G401.6 (cell line): ENCODE data around the gene CHTOP.
"Not testable (repeated sequence)": the region's sequence is repeated elsewhere in the genome, so short reads cannot be mapped to it uniquely, and the experiment has no call there.

Experiments
- FAIRE-seq: peaks from 2 replicates; lab custom pipeline; 2012; peaks lifted over from hg19 to GRCh38; lab: Jason Lieb, UNC

The CHTOP gene

DNA sequence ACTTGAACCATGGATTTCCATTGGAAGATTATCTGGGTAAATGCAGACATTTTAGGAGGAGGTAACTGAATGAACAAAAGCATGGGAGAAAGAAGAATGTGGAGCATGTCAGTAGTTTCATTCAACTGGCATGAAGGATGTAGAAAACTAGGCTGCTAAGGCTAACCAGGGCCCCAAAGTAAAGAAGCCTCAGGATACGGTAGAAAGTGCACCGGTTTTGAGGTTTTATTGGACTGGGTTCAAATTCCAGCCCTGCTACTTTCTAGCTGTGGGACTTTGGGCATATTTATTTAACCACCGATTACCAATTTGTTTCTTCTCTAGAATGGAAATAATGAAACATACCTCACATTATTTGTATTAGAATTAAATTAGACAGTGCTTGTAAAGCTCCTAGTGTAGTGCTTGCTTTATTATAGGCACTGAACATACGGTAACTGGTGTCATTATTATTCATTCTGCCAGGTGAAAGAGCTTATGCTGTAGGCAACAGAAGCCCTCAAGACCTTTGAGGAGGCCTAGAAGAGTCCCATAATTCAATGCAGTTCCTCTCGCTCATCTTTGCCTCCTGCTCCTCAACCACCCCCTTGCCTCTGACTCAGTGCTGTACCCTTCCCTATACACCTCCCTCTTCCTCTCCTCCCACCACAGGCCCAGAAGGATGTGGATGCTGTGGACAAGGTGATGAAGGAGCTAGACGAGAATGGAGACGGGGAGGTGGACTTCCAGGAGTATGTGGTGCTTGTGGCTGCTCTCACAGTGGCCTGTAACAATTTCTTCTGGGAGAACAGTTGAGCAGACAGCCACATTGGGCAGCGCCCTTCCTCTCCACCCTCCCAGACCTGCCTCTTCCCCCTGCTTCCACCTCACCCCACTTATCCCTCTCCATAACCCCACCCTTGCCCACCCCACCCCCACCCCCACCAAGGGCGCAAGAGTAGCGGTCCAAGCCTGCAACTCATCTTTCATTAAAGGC lies 2.5 kb upstream of the CHTOP start:
- no peak for FAIRE-seq

- no peak for FAIRE-seq
Observed at GRCh38 chr1:153633161-153633753, 609 bp upstream of the CHTOP start.

GRCh38 chr1:153635872-153636271 lies 2.0 kb downstream of the CHTOP start:
- no peak for FAIRE-seq

- FAIRE-seq: no peak
Observed at GRCh38 chr1:153636312-153636711, 2.4 kb downstream of the CHTOP start.

- FAIRE-seq: no peak
Observed at GRCh38 chr1:153638261-153638660, 4.4 kb downstream of the CHTOP start.

DNA sequence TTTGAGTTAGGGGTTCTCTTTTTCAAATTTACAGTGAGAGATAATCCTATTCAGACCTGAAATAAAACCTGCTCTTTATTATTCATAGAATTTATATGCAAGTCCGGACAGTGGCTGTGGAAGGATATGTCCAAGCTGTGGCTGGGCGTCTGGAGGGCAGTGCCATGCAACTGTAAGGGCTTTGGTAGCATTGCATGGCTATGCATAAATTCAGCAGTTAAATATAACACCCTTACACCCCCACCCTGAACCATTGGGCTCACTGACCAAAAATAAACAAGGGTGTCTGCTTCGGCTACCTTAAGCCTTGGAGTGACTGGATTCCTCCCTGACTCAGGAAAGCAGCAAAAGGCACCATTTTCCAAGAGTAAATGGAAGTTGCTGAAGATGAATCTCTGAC lies 5.4 kb downstream of the CHTOP start:
- no peak for FAIRE-seq

DNA sequence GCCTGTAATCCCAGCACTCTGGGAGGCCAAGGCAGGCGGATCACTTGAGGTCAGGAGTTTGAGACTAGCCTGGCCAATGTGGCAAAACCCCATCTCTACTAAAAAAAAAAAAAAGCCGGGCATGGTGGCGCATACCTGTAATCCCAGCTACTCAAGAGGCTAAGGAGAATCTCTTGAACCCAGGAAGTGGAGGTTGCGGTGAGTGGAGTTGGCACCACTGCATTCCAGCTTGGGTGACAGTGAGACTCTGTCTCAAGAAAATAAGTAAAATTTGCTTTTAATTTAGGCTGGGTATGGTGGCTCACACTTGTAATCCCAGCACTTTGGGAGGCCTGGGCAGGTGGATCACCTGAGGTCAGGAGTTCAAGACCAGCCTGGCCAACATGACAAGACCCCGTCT lies 6.3 kb downstream of the CHTOP start:
- not testable (repeated sequence) for FAIRE-seq

DNA sequence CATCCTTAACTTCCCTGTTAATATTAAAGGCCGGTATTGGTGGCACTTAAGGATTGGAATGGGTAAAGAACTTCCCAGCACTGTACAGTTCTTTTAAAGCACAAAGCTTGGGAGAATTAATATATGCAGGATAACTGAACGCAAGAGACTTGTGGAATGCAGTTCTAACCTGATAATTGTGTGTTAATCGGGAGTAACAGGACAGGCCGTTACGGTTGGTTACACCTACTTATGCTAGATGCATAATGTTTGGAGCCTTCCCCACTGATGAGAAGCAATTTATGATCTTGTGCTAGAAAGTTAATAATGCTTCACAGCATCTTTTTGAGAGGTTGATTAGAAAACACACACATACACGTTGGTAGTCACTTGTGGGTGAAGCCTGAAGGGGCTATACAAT lies 7.0 kb downstream of the CHTOP start:
- no peak for FAIRE-seq

DNA sequence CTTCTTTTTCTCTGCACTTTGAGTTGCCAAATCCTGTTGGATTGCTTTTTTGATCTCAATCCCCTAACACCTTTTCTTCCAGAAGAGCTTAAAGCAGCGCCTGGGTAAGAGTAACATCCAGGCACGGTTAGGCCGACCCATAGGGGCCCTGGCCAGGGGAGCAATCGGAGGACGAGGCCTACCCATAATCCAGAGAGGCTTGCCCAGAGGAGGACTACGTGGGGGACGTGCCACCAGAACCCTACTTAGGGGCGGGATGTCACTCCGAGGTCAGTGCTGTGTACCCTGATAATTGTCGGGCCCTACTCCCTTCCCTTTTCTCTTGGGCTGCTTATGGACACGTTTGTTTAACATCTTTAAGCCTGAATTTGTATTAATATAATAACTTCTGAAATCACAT lies 8.3 kb downstream of the CHTOP start:
- no peak for FAIRE-seq

GRCh38 chr1:153643100-153643499 lies 9.2 kb downstream of the CHTOP start:
- no peak for FAIRE-seq

DNA sequence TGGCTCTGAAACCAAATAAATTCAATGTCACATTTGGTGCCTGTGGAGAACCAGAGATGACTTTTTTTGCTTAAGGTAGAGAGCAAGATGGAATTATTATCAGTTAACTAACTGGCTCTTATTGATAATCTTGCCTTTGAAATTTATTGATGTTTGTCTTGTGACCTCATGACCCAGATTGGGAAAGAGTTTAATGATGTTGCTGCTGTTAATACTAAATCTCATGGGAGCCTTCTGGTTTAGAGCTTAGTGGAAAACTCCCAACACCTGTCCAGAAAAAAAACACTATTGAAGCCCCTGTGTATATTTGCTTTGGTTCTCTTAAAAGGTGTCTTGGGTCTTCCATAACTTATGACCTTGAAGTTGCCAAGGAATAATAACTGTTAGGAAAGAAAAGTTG lies 9.9 kb downstream of the CHTOP start:
- no peak for FAIRE-seq

- no peak for FAIRE-seq
Observed at GRCh38 chr1:153646672-153647345, 12.9 kb downstream of the CHTOP start.

DNA sequence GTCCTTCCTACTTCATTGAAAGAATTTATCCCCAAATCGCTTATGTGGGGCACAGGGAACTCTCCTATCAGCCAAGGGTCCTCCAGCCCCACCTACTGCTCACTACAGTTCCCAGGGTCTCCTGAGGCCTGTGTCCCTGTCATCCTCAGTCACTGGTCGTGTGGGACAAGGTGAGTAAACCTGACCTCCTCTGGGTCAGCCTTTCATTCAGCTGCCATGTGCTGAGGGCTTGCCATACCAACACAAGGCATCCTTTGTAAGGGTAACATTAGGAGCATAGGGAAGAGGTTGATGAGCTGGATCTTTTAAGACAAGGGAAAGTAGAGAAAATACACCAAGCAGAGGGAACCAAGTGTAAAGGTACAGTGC lies 13.5 kb downstream of the CHTOP start:
- no peak for FAIRE-seq

DNA sequence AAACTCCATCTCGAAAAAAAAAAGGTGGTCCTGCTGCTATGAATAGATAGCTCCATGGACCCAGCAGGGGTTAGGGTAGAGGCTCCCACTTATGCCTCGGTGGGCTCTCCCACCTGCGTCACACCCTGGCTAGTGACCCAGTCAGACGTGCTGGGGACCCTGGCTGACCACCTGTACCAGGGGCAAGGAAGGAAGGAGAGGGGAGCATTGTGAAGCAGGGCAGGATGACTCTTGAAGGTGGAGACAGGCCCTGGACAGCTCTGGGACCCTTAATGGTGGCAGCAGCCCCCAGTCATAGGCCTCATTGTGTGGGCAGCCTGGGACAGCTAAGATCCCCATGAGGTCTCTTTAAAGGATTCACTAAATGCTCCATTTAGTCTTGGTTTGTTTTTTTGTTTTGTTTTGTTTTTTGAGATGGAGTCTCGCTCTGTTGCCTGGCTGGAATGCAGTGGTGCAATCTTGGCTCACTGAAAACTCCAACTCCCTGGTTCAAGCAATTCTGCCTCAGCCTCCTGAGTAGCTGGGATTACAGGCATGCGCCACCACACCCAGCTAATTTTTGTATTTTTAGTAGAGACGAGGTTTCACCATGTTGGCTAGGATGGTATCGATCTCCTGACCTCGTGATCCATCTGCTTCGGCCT lies 14.3 kb downstream of the CHTOP start:
- no peak for FAIRE-seq

DNA sequence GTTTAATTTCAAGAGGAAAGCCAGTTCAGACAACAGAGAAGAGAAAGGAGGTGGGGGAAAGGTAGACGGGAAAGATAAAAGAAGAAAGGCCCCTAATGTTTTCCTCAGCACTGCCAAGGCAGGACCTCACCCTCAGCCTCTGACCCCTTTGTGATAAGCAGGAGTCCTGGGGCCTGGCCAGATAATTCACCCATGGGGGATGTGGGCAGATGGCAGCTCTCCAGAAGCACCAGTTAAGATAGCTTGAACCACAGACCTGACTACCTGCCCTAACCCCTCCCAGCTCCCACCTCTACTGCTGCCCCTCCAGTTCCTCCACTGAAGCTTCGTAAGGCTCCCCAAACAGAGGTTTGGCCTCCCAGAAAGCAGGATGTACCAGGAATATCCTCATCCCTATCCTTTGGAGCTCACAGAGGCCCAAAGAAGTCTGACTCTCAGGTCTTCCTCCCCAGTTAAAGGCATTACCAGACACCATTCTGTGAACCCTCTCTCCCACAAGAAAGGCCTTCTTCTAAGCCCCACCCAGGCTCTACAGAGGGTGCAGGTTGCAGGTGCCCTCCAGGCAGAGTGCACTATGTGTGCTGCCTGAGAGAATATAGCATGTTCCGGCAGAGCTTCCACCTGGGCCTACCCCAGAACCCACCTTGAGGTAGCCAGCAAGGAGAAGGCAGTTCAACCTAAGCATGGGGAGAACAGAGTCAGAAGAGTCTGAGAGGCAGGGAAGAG lies 15.4 kb downstream of the CHTOP start:
- no peak for FAIRE-seq

DNA sequence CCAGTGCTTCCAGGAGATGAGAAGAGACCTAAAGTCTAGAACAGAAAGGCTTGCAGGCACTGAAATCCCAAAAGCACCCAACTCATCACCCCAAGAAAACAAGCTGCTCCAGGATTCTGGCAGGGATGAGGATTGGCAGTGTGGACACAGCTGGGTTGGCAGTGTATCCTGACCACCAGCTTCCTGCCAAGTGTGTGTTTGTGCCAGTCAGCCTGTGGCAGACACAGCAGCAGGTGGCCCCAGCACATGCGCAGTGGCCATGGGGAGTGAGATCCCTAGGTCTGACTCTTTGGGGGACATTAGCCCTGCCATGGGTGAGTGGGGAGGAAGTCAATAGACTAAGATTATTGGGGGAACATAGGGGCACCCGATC lies 16.0 kb downstream of the CHTOP start:
- FAIRE-seq: no peak

GRCh38 chr1:153651771-153652170 lies 17.9 kb downstream of the CHTOP start:
- no peak for FAIRE-seq

DNA sequence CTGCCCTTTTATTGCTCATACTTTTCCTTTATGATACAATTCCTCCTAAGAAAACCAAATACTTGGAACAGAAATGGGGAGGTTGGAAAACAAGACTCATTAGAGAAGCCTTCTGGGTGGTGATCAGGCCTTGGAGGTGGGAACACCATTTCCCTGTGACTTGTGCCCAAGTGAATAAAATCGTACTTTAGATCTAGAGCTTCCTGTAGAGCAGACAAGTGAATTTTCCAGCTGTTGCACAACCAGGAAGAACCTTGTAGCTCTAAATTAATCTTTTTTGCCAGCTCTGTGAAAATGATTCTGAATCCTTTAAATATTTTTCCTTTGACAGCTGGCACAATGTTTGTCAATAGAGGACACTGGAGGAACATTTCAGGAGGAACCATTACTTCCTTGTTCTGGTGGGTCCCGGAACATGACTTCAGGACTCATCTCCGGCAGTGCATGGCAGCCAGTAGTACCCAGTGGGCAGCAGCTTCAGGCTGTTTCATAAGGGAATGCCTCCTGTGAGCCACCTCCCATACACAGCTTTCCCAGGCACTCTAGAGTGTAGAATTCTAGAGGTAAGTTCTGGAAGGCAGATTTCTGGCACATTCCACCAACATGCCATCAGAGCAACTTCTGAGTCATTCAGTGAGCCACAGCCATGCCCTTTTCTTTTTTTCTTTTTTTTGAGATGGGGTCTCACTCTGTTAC lies 19.1 kb downstream of the CHTOP start:
- FAIRE-seq: no peak

DNA sequence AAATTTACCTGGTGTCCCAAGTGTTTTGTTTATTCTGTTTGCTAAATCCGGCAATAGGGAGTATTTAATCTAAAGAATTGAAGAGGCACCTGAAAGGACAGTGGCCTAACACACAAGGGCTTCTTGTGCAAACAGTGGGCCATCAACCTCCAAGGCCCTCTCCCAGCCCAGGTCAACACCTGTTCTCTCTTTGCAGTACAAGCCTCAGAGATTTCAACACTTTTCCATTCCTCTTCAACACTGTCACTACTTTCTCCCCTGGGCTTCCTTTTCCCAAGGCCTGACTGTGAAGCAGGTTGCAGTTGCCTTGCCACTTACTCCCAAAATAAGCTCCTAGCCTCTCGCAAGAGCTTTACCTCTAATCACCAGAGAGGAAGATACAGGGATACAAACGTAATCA lies 21.5 kb downstream of the CHTOP start:
- no peak for FAIRE-seq

GRCh38 chr1:153658400-153659174 lies 24.7 kb downstream of the CHTOP start, which contains the start of gene SNAPIN:
Gene SNAPIN, plus strand, starts transcription at chr1:153658703. Its CDS starts 41 bp downstream, at chr1:153658744.
- peak; percentile 69 for FAIRE-seq

DNA sequence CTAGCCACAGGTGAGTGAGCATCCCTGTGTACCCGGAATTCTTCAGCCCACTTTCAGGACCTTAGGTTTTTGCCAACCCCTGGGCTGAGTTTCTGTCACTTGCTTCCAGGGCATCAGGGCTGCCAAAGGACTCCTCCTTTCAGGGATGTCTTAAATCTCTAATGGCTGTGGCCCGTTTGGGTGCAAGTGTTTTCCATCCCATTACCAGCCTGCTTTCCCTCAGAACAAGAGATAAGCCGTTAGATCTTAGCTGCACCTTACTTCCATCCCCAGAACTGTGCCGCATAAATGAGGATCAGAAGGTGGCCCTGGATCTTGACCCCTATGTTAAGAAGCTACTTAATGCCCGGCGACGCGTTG lies 25.3 kb downstream of the CHTOP start:
- FAIRE-seq: no peak
